ENCODE measurements around the gene SAMD8. TPM values are rescaled to one million over a fixed set of nuclear protein-coding genes. Genes with fewer than 3 reads are reported as not detected.
A peak's percentile ranks its signal among the peaks of the same experiment; 100 is the strongest.
"Not testable (repeated sequence)": the region's sequence is repeated elsewhere in the genome, so short reads cannot be mapped to it uniquely, and the experiment has no call there.

SAMD8 gene
- total RNA-seq, 4 donors from 2014 or later, result 19.0 to 28.0 (median 27.5) TPM

DNA sequence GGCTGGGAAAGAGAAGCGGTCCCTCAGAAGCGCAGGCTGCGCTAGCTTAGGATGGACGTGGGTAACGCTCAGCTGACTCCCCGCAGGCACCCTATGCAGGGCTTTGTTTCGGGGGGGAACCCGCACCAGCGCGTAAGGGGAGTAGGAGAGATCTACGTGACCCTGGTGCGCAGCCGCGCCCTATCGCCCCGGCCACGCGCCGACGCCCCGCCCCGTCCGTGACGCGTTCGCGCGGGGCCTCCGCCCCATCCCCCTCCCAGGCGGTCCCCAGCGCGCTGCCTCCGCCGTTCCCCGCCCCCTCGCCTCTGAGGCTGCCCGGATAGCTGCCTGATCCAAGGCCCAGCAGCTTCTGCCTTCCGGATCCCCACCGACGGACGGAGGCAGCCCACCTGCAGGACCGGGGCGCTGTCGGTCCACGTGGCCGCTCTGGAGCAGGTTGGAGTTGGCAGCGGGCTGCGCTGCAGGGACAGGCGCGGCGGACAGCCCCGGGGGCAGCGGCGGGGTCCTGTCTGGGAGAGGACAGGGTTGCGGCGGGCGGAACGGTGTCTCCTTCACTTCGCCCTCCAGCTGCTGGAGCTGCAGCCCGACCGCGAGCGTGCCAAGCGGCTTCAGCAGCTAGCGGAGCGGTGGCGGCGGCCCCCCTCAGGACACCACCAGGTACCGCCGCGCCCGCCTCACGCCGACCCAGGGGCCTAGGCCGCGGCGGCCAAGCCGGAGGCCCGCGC lies 99.0 kb downstream of the SAMD8 start, which contains the start of gene VDAC2:
Gene VDAC2, plus strand, starts transcription at position 515 of the 725 bp plus-strand sequence. CDS start 363 bp downstream, outside the sequence.
- peak within 1 kb of the TSS; percentile 96 to 99 (median 98) for H3K27ac ChIP-seq (replicated peaks in 1 of 4)
- DNase-seq (ENCODE audit: extremely low spot score), result peak; percentile 96
- intact Hi-C loops (cut with DNase I), result no loop called here
- peaks cover 20 to 37% (median 32%) of the 10 kb centered on the region in 4 donors for H3K36me3 ChIP-seq
- H3K9me3 ChIP-seq, result no peaks in the 10 kb centered on the region
- peaks cover 46 to 65% (median 63%) of the 10 kb centered on the region in 4 donors for H3K4me1 ChIP-seq
- TF ChIP-seq POLR2AphosphoS5 (IDR thresholded peaks at IDR 0.05), result peak; percentile 86 to 94
- TF ChIP-seq POLR2A (IDR thresholded peaks at IDR 0.05; ENCODE audit: low read depth), result peak; percentile 96
- peak in 1 of 3 experiments; percentile 30 for TF ChIP-seq CTCF (IDR thresholded peaks at IDR 0.05)
- TF ChIP-seq EP300 (IDR thresholded peaks at IDR 0.05), result no peak
- peak within 1 kb of the TSS; percentile 74 to 99 (median 87) for H3K4me3 ChIP-seq
- 0% methylated on average over 10 of the region's 80 CpGs for WGBS
- no peaks in the 10 kb centered on the region for H3K27me3 ChIP-seq

GRCh38 chr10:75211007-75211691 lies 99.7 kb downstream of the SAMD8 start:
- no peaks in the 10 kb centered on the region for H3K27me3 ChIP-seq
- peak overlapping the region; percentile 96 to 99 (median 98) for H3K27ac ChIP-seq (replicated peaks in 1 of 4)
- no peaks in the 10 kb centered on the region for H3K9me3 ChIP-seq
- WGBS, result 2% methylated on average over 16 of the region's 38 CpGs
- peaks cover 26 to 44% (median 37%) of the 10 kb centered on the region in 4 donors for H3K36me3 ChIP-seq
- TF ChIP-seq POLR2AphosphoS5 (IDR thresholded peaks at IDR 0.05), result peak; percentile 15 to 53
- TF ChIP-seq POLR2A (IDR thresholded peaks at IDR 0.05; ENCODE audit: low read depth), result no peak
- no peak for TF ChIP-seq EP300 (IDR thresholded peaks at IDR 0.05)
- no peak for TF ChIP-seq CTCF (IDR thresholded peaks at IDR 0.05)
- DNase-seq (ENCODE audit: extremely low spot score), result no peak
- H3K4me3 ChIP-seq, result peak overlapping the region; percentile 74 to 99 (median 87)
- peaks cover 53 to 72% (median 70%) of the 10 kb centered on the region in 4 donors for H3K4me1 ChIP-seq
- intact Hi-C loops (cut with DNase I), result no loop called here

- intact Hi-C loops (cut with DNase I), result no loop called here
- TF ChIP-seq EP300 (IDR thresholded peaks at IDR 0.05) (no peak), POLR2AphosphoS5 (IDR thresholded peaks at IDR 0.05) (no peak), POLR2A (IDR thresholded peaks at IDR 0.05; ENCODE audit: low read depth) (no peak), CTCF (IDR thresholded peaks at IDR 0.05) (no peak)
- DNase-seq (ENCODE audit: extremely low spot score), result no peak
- WGBS, result 79% methylated on average over 6 of the region's 6 CpGs
- peak overlapping the region; percentile 74 to 99 (median 87) for H3K4me3 ChIP-seq
- H3K4me1 ChIP-seq, result peaks cover 63 to 84% (median 82%) of the 10 kb centered on the region in 4 donors
- H3K27ac ChIP-seq (replicated peaks in 1 of 4), result peak overlapping the region; percentile 96 to 99 (median 98)
- H3K36me3 ChIP-seq, result peaks cover 33 to 56% (median 44%) of the 10 kb centered on the region in 4 donors
- no peaks in the 10 kb centered on the region for H3K27me3 ChIP-seq
- no peaks in the 10 kb centered on the region for H3K9me3 ChIP-seq
These were observed 100.9 kb downstream of the SAMD8 start for GRCh38 chr10:75212343-75212742.

DNA sequence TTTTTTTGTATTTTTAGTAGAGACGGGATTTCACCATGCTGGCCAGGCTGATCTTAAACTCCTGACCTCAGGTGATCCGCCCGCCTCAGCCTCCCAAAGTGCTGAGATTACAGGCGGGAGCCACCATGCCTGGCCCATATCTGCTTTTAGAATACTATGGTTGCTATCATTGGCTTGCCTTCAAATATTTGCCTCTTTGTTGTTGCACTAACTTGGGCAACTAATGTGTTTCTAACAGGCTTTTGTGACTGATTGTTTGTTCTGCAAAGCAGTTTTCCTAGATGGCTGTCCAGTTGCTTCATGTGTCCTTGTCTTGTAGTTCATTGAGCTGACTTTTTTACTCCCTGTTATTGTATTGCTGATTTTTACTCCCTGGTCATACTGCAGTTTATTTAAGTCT lies 108.8 kb downstream of the SAMD8 start:
- H3K9me3 ChIP-seq, result no peaks in the 10 kb centered on the region
- H3K27me3 ChIP-seq, result no peaks in the 10 kb centered on the region
- no peak for DNase-seq (ENCODE audit: extremely low spot score)
- peak overlapping the region in 3 of 4 donors; percentile 10 to 52 (median 13) for H3K27ac ChIP-seq (replicated peaks in 1 of 4)
- H3K4me1 ChIP-seq, result peaks cover 67 to 82% (median 74%) of the 10 kb centered on the region in 4 donors
- 82% methylated on average over 4 of the region's 4 CpGs for WGBS
- H3K4me3 ChIP-seq, result no peak overlapping the region
- peaks cover 63 to 96% (median 82%) of the 10 kb centered on the region in 4 donors for H3K36me3 ChIP-seq
- intact Hi-C loops (cut with DNase I), result no loop called here
- TF ChIP-seq CTCF (IDR thresholded peaks at IDR 0.05) (no peak), EP300 (IDR thresholded peaks at IDR 0.05) (no peak), POLR2A (IDR thresholded peaks at IDR 0.05; ENCODE audit: low read depth) (no peak), POLR2AphosphoS5 (IDR thresholded peaks at IDR 0.05) (no peak)

DNA sequence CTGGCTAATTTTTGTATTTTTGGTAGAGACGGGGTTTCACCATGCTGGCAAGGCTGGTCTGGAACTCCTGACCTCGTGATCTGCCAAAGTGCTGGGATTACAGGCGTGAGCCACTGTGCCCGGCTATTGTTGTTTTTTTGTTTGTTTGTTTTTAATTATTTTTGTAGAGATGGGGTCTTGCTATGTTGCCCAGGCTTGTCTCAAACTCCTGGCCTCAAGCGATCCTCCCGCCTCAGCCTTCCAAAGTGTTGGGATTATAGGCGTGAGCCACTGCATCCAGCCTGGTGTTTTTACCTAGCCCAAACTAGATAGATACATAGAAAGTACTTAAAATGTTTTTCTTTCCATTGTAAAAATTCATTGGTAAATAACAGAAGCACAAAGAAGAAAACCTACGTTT lies 110.0 kb downstream of the SAMD8 start:
- H3K9me3 ChIP-seq; H3K4me3 ChIP-seq; DNase-seq (ENCODE audit: extremely low spot score); H3K27me3 ChIP-seq; intact Hi-C loops (cut with DNase I): not testable (repeated sequence)
- WGBS, result 92% methylated on average over 8 of the region's 8 CpGs
- Histone ChIP-seq H3K4me1 (peaks cover 64 to 82% (median 73%) of the 10 kb centered on the region in 4 donors), H3K27ac (replicated peaks in 1 of 4) (peak overlapping the region in 3 of 4 donors; percentile 29 to 85 (median 52)), H3K36me3 (peaks cover 56 to 84% (median 73%) of the 10 kb centered on the region in 4 donors)

Measured in esophagus muscularis mucosa (tissue), 4 donors.